D721Med (cell line): ENCODE measurements around the gene SNRNP25.

ENCODE experiments used
- DNase-seq: peaks from one replicate; pipeline ENCODE4 v3.0.0; 2011; ENCODE audit warnings: low spot score; ENCODE audit not compliant: insufficient read length
- FAIRE-seq: peaks from 2 replicates; lab custom pipeline; 2011; peaks lifted over from hg19 to GRCh38; lab: Jason Lieb, UNC
- TF ChIP-seq, protein P1 (sequence below): IDR thresholded peaks from 2 replicates; pipeline ENCODE4 v1.5.1; 2012; ENCODE audit warnings: mild to moderate bottlenecking, control low read depth; ENCODE audit not compliant: insufficient read depth; ENCODE audit errors: missing control alignments

The SNRNP25 gene

DNA sequence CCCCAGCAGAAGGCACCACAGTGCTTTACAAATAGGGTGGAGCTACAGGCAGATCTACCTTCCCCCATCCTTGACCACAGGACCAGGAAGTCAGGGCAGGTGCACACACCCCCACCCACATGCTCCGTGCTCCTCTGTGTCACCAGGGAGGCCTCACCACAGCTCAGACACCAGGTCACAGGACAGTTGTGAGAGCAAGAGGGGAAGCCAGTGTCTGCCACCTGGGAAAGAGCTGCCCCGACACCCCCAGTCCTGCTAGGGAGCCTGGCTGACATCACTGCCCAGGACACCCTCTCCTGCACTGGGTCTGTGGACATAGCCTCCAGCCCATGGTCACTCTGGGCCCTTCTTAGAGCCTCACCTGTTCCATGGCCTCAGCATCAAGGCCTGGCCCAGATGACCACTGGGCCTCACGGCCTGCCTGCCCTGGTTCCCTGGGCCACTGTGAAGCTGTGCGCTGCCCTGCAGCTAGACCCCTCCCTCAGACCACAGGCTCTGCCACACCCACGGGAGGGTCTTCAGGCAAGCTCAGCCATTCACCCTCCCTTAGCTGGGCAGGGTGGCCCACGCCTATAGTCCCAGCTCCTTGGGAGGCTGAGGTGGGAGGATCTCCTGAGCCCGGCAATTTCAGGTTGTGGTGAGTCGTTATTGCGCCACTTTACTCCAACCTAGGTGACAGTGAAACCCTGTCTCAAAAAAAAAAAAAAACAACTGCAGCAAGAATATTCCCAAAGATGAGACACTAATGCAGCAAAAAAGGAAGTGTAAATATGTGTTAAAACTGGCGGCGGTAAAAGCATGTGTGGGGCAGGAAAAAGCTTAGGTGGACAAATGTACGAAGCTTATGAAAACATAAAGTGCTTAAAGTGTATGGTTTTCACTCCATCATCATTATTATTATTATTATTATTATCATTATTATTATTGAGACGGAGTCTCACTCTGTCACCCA, 14.4 kb upstream of the SNRNP25 start:
- FAIRE-seq (no peak), DNase-seq (no peak)
- TF ChIP-seq, protein P1, sequence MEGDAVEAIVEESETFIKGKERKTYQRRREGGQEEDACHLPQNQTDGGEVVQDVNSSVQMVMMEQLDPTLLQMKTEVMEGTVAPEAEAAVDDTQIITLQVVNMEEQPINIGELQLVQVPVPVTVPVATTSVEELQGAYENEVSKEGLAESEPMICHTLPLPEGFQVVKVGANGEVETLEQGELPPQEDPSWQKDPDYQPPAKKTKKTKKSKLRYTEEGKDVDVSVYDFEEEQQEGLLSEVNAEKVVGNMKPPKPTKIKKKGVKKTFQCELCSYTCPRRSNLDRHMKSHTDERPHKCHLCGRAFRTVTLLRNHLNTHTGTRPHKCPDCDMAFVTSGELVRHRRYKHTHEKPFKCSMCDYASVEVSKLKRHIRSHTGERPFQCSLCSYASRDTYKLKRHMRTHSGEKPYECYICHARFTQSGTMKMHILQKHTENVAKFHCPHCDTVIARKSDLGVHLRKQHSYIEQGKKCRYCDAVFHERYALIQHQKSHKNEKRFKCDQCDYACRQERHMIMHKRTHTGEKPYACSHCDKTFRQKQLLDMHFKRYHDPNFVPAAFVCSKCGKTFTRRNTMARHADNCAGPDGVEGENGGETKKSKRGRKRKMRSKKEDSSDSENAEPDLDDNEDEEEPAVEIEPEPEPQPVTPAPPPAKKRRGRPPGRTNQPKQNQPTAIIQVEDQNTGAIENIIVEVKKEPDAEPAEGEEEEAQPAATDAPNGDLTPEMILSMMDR = no peak

DNA sequence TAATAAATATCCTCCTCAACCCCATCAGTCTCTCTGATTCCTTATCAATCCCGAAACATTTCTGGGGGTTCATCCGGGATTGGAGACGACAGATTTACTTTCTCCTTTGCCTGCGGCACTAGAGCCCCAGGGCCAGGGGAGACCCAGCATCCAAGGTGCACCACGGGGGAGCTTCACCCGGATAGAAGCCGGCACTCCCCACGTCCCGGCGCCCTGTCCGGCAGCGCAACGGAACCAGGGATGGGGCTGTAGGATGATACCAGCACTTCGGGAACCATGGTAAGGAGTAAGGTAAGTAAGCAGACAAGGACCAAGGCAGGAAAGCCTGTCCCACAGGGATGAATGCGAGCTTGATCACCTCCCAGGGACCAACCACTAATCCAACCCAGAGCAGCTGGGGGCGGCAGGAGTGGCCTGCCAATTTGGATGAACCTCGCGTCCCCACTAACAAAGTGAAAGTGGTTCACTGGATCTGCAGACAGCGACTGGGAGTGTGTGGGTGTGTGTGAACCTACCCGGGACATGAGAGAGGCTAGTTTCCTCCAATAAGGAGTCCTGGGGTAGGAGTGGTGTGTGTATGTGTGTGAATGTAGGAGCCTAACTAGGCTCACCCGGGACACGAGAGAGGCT, 12.1 kb upstream of the SNRNP25 start:
- DNase-seq (no peak), FAIRE-seq (no peak)
- TF ChIP-seq, protein P1 = no peak

DNA sequence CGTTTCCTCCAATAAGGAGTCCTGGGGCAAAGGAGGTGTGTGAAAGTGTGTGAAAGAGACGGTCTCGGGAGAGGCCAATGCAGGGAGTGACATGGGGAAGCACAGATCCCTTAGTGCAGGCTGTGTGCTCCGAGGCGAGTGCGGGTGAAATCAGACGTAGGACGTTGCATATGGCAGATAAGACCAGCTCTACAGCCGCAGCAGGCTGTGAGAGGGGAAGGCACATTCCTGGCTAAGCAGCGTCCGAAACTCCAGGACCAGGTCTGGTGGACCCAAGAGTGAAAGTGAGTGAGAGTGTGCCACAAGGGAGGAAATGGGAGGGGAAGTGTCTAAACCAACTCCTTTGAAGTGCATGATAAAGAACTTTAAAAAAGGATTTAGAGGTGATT, 11.6 kb upstream of the SNRNP25 start:
- FAIRE-seq = no peak
- TF ChIP-seq, protein P1 = no peak

DNA sequence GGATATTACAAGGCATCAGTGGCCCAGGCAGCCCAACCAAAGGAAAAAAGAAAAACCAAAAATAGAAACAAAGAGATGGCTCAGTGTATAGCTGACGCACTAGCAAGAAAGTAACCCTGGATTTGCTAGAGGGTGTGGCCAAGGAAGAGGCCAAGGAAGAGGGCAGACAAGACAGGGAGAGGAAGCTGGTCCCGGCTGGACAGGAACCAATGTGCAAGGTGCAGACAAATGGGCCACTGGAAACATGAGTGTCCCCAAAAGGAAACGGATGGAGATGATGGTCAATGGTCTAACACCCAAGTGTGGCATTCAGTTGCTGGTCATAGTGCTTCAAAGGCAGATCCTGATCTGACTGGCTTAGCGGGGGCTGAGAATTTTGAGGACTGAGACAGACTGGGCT, 10.9 kb upstream of the SNRNP25 start:
- no peak for FAIRE-seq
- no peak for DNase-seq
- TF ChIP-seq, protein P1 = no peak

More for the DNA sequence above, 11.6 kb upstream of the SNRNP25 start:
- DNase-seq = no peak

DNA sequence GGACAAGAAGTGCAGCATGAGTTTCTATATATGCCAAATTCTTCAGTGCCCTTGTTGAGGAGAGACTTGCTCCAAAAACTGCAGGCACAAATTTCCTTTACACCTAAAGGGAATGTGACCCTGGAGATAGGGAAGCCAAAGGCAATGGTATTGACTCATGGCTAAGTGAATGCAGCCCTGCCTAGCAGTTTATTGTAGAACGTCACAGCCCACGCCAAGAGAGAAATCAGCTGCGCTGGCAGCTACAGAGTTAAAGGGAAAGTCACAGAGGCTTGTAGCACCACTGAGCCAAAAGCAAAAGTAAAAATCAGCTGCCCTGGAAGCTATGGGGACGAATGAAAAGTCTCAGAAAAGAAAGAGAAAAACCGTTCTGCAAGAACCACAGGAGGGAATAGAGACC, 10.3 kb upstream of the SNRNP25 start:
- TF ChIP-seq, protein P1 = no peak
- FAIRE-seq (no peak), DNase-seq (no peak)

DNA sequence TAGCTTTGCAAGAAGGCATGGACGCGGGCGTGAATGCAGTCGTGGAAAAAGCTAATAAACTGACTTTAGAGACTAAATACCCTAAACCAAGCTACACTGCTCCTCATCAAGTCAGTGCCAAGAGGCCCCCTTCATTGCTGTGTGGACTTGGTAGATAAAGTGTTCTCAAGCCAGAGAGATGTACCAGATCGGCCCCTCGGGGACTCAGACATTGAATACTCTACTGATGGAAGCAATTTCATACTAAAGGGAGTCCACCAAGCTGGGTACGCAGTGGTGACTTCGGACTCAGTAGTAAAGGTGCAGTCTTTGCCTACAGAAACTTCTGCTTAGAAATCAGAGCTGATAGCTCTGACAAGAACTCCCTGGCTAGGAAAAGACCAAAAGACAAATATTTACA, 9.0 kb upstream of the SNRNP25 start:
- FAIRE-seq = no peak
- TF ChIP-seq, protein P1 = no peak
- no peak for DNase-seq
